HepG2 (cell line): Measurements from ENCODE around the gene TFEB.

ENCODE experiments used
- CTCF ChIP-seq: sonication (generic); formaldehyde crosslinking; IDR thresholded peaks from 2 replicates; pipeline ENCODE4 v1.5.0; 2020; ENCODE audit warnings: mild to moderate bottlenecking, missing genetic modification reagents, moderate library complexity
- FOXP1 ChIP-seq, 2 experiments: fragments of 450-650 bp in 1 of 2; IDR thresholded peaks; 2 replicates each; pipeline ENCODE4 v1.6.1; 2017 to 2018; ENCODE audit warnings: antibody characterized with exemption in 1 of 2
- MAFF ChIP-seq: IDR thresholded peaks from 2 replicates; pipeline ENCODE4 v1.6.1; 2011; ENCODE audit warnings: low read depth, low read length, improper control_type of control experiment
- ZFP36 ChIP-seq: fragments of 150-350 bp; IDR thresholded peaks from 2 replicates; pipeline ENCODE4 v1.6.1; 2018; ENCODE audit warnings: borderline replicate concordance, low read length, low read depth; ENCODE audit not compliant: partially characterized antibody

GRCh38 chr6:41721414-41721813 lies 14.0 kb downstream of the TFEB start:
- TF ChIP-seq MAFF (no peak), CTCF (CRISPR knock-in tag) (no peak), FOXP1 (IDR thresholded peaks at IDR 0.05) (no peak), FOXP1 (CRISPR knock-in tag; IDR thresholded peaks at IDR 0.05) (no peak), ZFP36 (no peak)
